Measurements from ENCODE around the gene HTT. TPM values are rescaled to one million over a fixed set of nuclear protein-coding genes. Genes with fewer than 3 reads are reported as not detected.

HTT gene
- polyA plus RNA-seq, 1 donor from 2014 or later: 11.5 TPM

- Histone ChIP-seq H4K20me1 (ENCODE audit: insufficient read depth) (no peaks in the 10 kb centered on the region), H3F3A (ENCODE audit: insufficient read depth, low read length, poor library complexity, severe bottlenecking) (no peaks in the 10 kb centered on the region), H2AFZ (ENCODE audit: low read depth, low read length) (no peak overlapping the region), H3K27ac (ENCODE audit: low read length) (no peak overlapping the region), H3K4me3 (ENCODE audit: low read length) (no peak overlapping the region), H3K27me3 (ENCODE audit: insufficient read depth, low read depth, low read length) (no peaks in the 10 kb centered on the region), H3K9me3 (ENCODE audit: low read length) (no peaks in the 10 kb centered on the region), H3K4me2 (ENCODE audit: low read length) (no peak overlapping the region), H3K79me2 (replicated peaks; ENCODE audit: insufficient read depth, low read length) (no peaks in the 10 kb centered on the region), H3K36me3 (ENCODE audit: insufficient read depth, low read length) (no peaks in the 10 kb centered on the region), H3K9me2 (ENCODE audit: insufficient read depth, low read length) (no peaks in the 10 kb centered on the region), H3K9ac (ENCODE audit: low read length) (no peak overlapping the region)
- no peak for TF ChIP-seq MXI1 (conservative IDR thresholded peaks at IDR 0.05; ENCODE audit: poor library complexity, severe bottlenecking)
- TF ChIP-seq RAD21 (conservative IDR thresholded peaks at IDR 0.05): no peak
- no peak for TF ChIP-seq REST (IDR thresholded peaks at IDR 0.05; ENCODE audit: borderline replicate concordance)
- TF ChIP-seq POLR2AphosphoS5 (IDR thresholded peaks at IDR 0.05): no peak
- no peak for TF ChIP-seq CTCF (IDR thresholded peaks at IDR 0.05; ENCODE audit: poor library complexity, severe bottlenecking)
- no peak for TF ChIP-seq TAF1 (IDR thresholded peaks at IDR 0.05; ENCODE audit: low read depth)
- no peak for TF ChIP-seq EZH2 (IDR thresholded peaks at IDR 0.05; ENCODE audit: borderline replicate concordance, insufficient read depth, low read length, poor library complexity, severe bottlenecking)
- no peak for TF ChIP-seq EP300 (conservative IDR thresholded peaks at IDR 0.05; ENCODE audit: poor library complexity, severe bottlenecking)
- TF ChIP-seq SMC3 (conservative IDR thresholded peaks at IDR 0.05; ENCODE audit: poor library complexity): no peak
Observed at GRCh38 chr4:3067473-3068001, 6.9 kb upstream of the HTT start.

- Histone ChIP-seq H3K9me3 (ENCODE audit: low read length) (no peaks in the 10 kb centered on the region), H3K9me2 (ENCODE audit: insufficient read depth, low read length) (no peaks in the 10 kb centered on the region), H3K36me3 (ENCODE audit: insufficient read depth, low read length) (no peaks in the 10 kb centered on the region), H3F3A (ENCODE audit: insufficient read depth, low read length, poor library complexity, severe bottlenecking) (no peaks in the 10 kb centered on the region), H3K79me2 (replicated peaks; ENCODE audit: insufficient read depth, low read length) (no peaks in the 10 kb centered on the region), H3K27ac (ENCODE audit: low read length) (no peak overlapping the region), H3K4me2 (ENCODE audit: low read length) (no peak overlapping the region), H4K20me1 (ENCODE audit: insufficient read depth) (no peaks in the 10 kb centered on the region), H3K9ac (ENCODE audit: low read length) (no peak overlapping the region), H3K27me3 (ENCODE audit: insufficient read depth, low read depth, low read length) (no peaks in the 10 kb centered on the region), H3K4me3 (ENCODE audit: low read length) (no peak overlapping the region), H2AFZ (ENCODE audit: low read depth, low read length) (no peak overlapping the region)
- TF ChIP-seq SMC3 (conservative IDR thresholded peaks at IDR 0.05; ENCODE audit: poor library complexity) (no peak), MXI1 (conservative IDR thresholded peaks at IDR 0.05; ENCODE audit: poor library complexity, severe bottlenecking) (no peak), REST (IDR thresholded peaks at IDR 0.05; ENCODE audit: borderline replicate concordance) (no peak), EZH2 (IDR thresholded peaks at IDR 0.05; ENCODE audit: borderline replicate concordance, insufficient read depth, low read length, poor library complexity, severe bottlenecking) (no peak), POLR2AphosphoS5 (IDR thresholded peaks at IDR 0.05) (no peak)
Observed at GRCh38 chr4:3069661-3070199, 4.8 kb upstream of the HTT start.
